GM12891 (cell line): ENCODE data around the gene IPPK.

Source experiments
- DNase-seq: peaks from one replicate; pipeline ENCODE4 v3.0.0; 2011; ENCODE audit warnings: low spot score; ENCODE audit not compliant: insufficient read length
- FAIRE-seq: peaks from 2 replicates; lab custom pipeline; 2011; peaks lifted over from hg19 to GRCh38; lab: Jason Lieb, UNC
- PAX5 ChIP-seq: IDR thresholded peaks from 2 replicates; pipeline ENCODE4 v1.6.1; 2011; ENCODE audit warnings: low read length, moderate library complexity, mild to moderate bottlenecking; ENCODE audit not compliant: insufficient read depth, severe bottlenecking
- POLR2A ChIP-seq: IDR thresholded peaks from 2 replicates; pipeline ENCODE4 v1.6.1; 2011; ENCODE audit warnings: low read depth, low read length, control low read depth
- POLR2AphosphoS5 ChIP-seq: IDR thresholded peaks from 2 replicates; pipeline ENCODE4 v1.6.1; 2011; ENCODE audit warnings: low read depth, low read length, control low read depth
- POU2F2 ChIP-seq: IDR thresholded peaks from 2 replicates; pipeline ENCODE4 v1.6.1; 2011; ENCODE audit warnings: low read depth, mild to moderate bottlenecking, control low read depth, low read length, moderate library complexity
- SPI1 ChIP-seq: IDR thresholded peaks from 2 replicates; pipeline ENCODE4 v1.6.1; 2011; ENCODE audit warnings: low read depth, low read length, control low read depth
- TAF1 ChIP-seq: IDR thresholded peaks from 2 replicates; pipeline ENCODE4 v1.6.1; 2011; ENCODE audit warnings: low read depth, low read length, control low read depth

IPPK gene

DNA sequence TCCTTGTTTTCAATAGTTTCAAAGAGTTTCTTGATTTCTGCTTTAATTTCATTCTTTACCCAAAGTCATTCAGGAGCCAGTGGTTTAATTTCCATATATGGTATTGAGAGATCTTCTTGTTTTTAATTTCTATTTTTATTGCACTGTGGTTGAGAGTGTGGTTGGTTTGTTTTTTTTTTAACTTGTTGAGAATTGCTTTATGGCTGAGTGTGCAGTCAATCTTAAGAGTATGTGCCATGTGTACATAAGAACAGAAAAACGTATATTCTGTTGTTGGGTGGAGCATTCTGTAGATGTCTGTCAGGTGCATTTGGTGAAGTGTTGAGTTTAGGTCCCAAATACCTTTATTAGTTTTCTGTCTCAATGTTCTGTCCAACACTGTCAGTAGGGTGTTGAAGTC, 26.7 kb upstream of the IPPK start:
- no peak for DNase-seq
- peak; percentile 45 for FAIRE-seq
- TF ChIP-seq POLR2A (no peak), PAX5 (no peak), POLR2AphosphoS5 (no peak), SPI1 (no peak), TAF1 (no peak), POU2F2 (no peak)

DNA sequence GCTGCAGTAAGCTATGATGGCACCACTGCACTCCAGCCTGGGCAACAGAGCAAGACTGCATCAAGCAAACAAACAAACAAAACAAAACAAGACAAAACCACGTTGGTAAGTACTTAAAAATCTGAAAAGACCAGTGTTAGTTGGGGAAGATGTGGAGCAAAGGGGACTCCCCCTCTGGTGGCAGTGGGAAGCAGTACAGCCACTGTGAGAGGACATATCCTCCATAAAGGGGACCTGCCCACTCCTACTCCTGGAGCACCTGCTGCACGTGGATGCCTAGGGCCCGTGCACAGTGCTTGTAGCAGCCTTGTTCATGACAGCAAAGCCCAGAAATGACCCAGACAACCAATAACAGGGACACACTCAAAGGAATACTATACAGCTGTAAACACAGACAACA, 17.0 kb upstream of the IPPK start:
- FAIRE-seq = no peak
- DNase-seq = no peak
- no peak for TF ChIP-seq PAX5
- no peak for TF ChIP-seq TAF1
- TF ChIP-seq POLR2A = no peak
- no peak for TF ChIP-seq POU2F2
- TF ChIP-seq SPI1 = no peak
- TF ChIP-seq POLR2AphosphoS5 = no peak

DNA sequence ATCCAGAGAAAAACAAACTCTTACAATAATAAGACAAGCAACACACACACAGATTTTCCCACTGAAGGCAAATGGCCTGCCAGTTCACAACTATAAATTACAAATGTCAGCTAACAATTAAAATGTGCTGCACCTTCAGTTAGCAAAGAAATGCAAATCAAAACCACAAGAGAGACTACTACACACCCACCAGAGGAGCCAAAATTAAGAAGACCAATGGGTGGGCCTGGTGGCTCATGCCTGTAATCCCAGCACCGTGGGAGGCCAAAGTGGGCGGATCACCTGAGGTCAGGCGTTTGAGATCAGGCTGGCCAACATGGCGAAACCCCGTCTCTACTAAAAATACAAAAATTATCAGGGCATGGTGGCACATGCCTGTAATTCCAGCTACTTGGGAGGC, 15.1 kb upstream of the IPPK start:
- TF ChIP-seq SPI1 (no peak), TAF1 (no peak), POLR2A (no peak), POLR2AphosphoS5 (no peak), PAX5 (no peak), POU2F2 (no peak)
- FAIRE-seq = no peak
- no peak for DNase-seq

DNA sequence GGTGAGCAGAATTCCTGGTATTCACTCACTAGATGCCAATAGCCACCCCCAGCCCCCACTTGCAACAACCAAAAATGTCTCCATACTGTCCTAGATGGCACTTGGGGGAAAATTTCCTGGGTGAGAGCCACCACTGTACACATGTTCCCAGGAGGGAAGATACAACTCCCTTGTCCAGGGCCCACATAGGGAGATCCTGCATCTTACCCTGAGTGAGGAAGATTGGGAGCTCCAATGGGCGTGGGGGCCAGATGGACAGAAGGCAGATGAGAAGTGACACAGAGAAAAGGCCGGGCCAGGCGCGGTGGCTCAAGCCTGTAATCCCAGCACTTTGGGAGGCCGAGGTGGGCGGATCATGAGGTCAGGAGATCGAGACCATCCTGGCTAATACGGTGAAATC, 12.3 kb upstream of the IPPK start:
- no peak for DNase-seq
- TF ChIP-seq POLR2AphosphoS5 = no peak
- no peak for TF ChIP-seq TAF1
- TF ChIP-seq POLR2A = no peak
- TF ChIP-seq POU2F2 = no peak
- no peak for TF ChIP-seq PAX5
- FAIRE-seq = no peak

DNA sequence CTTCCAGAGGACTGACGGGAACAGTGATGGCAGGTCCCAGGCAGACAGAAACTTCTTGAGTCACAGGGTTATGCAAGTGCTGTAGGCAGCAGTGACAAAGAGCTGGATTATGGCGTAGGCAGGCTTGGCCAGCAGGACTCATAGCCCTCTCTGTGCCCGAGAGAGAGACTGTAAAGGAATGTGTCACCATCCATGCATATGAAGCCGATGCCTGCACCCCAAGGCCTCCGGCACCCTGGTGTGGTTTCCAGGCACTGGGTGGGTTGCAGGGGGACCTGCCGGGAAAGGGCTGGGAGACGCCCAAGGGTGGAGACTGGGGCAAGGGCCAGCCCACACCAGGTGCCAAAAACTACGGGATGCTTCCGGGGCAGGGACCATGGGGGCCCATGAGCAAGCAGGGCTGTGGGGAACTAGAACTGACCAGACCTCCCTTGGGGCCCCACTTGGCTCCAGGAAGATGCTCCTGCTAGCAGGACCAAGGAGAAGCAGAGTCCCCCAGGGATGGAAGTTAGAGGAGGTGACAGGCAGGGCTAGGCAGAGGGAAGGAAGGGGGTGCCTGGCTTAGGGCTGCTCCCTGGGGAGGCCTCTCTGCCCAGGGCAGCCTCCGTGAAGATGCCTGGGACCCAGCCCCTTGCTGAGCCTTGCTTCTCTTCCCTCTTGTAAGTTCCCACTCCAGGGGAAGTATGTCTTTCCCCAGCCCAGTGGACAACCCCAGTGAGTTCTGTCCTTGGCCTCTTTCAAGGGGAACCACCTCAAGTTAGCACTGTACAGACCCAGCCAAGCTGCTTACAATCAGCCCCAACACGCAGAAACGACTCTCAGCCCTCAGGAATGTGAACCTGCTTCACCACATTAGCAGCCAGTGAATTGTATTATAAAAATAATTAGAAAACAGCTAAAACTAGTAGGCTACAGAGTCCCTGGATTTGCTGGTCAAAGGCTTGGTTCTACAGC, 10.5 kb upstream of the IPPK start:
- no peak for DNase-seq
- FAIRE-seq = no peak

DNA sequence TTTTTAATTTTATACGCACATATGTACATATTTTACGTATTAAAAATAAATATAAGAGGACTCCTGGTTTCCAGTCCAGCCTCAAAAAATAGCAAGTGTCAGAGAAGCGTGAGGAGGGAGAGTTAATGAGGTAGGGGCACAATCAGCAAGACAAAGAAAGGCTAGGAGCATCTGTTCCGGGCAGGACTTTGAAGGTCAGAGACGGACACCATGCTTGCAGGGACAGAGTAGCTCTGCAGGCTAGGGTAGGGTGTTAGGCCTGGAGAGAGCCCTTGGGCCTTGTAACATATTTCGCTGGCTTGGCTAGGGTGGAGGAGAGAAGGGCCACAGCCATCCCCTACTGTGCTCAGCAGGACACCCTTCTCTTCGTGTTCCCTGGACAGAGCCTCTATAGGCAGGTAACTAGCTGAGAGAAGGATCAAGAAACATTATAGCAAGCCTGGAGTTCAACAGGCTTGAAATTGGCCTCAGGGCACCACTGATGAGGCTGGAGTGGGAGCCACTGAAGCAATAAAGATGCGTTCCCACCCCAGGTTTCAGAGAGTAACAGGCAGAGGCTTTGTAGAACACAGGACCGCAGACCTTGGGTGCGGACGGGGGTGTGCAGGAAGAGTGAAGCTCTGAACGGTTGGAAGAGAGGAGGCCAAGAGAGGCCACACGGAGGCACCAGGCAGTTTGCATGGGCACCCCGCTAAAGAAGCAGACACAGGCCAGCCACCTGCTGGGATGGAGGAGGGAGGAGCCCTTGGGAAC, 9.7 kb upstream of the IPPK start:
- no peak for DNase-seq
- no peak for TF ChIP-seq POLR2A
- FAIRE-seq = no peak

More for the DNA sequence above, 10.5 kb upstream of the IPPK start:
- no peak for TF ChIP-seq POU2F2
- TF ChIP-seq POLR2AphosphoS5 = no peak
- TF ChIP-seq POLR2A = no peak
- no peak for TF ChIP-seq TAF1
- no peak for TF ChIP-seq SPI1
- no peak for TF ChIP-seq PAX5

DNA sequence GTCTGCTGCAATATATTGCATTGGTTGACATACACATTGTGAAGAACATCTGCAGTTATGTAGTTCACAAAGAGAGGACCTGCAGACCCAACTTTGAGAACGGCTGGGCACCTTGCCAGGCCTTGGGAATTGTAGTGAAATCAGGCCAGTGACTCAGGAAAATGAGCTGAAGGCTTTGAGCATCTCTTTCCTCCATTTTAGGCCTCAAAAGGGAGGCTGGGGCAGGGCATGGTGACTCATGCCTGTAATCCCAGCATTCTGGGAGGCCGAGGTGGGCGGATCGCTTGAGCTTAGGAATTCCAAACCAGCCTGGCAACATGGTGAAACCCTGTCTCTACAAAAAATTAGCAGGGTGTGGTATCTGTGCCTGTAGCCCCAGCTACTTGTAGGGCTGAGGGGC, 1.4 kb upstream of the IPPK start:
- DNase-seq (no peak), FAIRE-seq (no peak)
- no peak for TF ChIP-seq POLR2A
- no peak for TF ChIP-seq PAX5
- TF ChIP-seq SPI1 = no peak
- TF ChIP-seq POLR2AphosphoS5 = no peak
- no peak for TF ChIP-seq POU2F2
- TF ChIP-seq TAF1 = no peak

DNA sequence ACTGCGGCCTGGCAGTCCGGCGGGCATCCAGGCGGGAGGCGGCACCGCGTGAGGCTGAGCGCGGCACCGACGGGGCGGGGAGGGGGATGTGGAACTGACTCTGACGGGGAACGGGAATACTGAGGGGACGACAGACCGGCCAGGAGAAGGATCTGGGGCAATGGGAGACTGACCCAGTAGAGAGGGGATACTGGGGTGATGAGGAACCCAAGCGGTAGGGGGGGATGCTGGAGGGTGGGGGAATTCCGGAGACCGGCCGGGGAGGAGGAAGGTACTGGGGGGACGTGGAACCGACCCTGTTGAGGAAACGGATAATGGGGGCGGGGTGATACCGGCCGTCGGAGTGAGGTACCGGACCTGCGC, 423 bp downstream of the IPPK start:
- no peak for DNase-seq
- TF ChIP-seq POLR2AphosphoS5 = no peak
- no peak for TF ChIP-seq POU2F2
- TF ChIP-seq POLR2A = no peak
- TF ChIP-seq SPI1 = no peak
- no peak for TF ChIP-seq PAX5
- TF ChIP-seq TAF1 = no peak
- FAIRE-seq = no peak

DNA sequence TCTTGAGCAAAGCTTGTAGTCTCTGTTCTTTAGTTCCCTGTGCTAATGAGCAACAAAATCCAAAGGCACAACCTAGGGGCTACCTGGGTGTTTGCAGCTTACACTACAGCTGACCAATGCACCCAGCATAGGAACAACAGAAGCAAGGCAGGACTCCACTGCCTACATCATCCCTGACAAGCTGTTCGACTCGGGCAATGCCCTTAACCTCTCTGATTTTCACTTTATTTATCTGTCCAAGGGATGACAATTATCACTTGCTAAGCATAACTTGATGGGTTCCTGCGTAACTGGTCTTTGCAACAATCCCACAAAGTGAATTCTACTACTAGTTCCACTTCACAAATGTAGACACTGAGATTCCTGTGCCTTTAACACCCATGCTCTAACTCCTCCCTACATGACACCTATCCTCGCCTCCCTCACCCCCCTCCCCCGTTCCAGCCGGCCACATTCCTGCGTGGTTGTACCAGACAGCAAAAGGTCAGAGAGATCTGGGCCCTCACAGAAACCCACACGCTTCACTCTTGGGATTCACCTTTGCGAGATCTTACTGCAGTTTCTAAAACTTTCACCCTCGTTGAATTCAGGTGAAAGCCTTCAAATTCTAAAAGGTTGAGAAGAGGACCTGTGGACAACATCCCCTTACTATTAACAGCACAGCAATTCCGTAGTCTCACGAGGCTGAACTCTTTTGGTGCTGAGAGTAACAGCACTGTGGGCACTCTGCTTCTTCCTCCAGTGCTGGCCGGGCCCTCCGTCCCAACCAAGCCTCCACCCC, 995 bp downstream of the IPPK start:
- DNase-seq = no peak
- FAIRE-seq = no peak
- no peak for TF ChIP-seq PAX5
- TF ChIP-seq TAF1 = peak; percentile 20; the same call in 1 of the 2 replicates
